Activated naive CD4-positive, alpha-beta T cell treated with anti-CD3 and anti-CD28 coated beads, Interleukin-2, amount 50 U/mL, for 72 hours (primary cell): ENCODE data around the gene KIF5A. TPM values are rescaled to one million over a fixed set of nuclear protein-coding genes. Genes with fewer than 3 reads are reported as not detected.
A peak's percentile ranks its signal among the peaks of the same experiment; 100 is the strongest.

ENCODE experiments used
- ATAC-seq, 2 donors: fragments of 150-1000 bp; cut with Tn5 transposase; 2 replicates each; pipeline ENCODE4 v1.10.0; 2021; ENCODE audit warnings: mild to moderate bottlenecking in 2 of 2, moderate library complexity in 2 of 2
- DNase-seq, 2 donors: peaks; one replicate each; pipeline ENCODE4 v3.0.0; 2021 to 2022; ENCODE audit warnings: low spot score in 2 of 2
- H3K27ac Mint-ChIP-seq, 2 donors: one replicate each; pipeline ENCODE4 v1.8.0; 2022; ENCODE audit warnings: mild to moderate bottlenecking in 2 of 2, mixed read lengths in 2 of 2
- H3K36me3 Mint-ChIP-seq, 2 donors: one replicate each; pipeline ENCODE4 v1.8.0; 2022; ENCODE audit warnings: mixed read lengths in 2 of 2
- H3K9me3 Mint-ChIP-seq, 2 donors: one replicate each; pipeline ENCODE4 v1.8.0; 2022; ENCODE audit warnings: mixed read lengths in 2 of 2
- total RNA-seq, 2 donors: library from RNA; stranded (reverse); gene quantifications; one replicate each; pipeline ENCODE4 v1.2.3, GENCODE V29; 2022

Gene KIF5A
- total RNA-seq, 2 donors from 2014 or later: 0.75 to 3.4 TPM

DNA sequence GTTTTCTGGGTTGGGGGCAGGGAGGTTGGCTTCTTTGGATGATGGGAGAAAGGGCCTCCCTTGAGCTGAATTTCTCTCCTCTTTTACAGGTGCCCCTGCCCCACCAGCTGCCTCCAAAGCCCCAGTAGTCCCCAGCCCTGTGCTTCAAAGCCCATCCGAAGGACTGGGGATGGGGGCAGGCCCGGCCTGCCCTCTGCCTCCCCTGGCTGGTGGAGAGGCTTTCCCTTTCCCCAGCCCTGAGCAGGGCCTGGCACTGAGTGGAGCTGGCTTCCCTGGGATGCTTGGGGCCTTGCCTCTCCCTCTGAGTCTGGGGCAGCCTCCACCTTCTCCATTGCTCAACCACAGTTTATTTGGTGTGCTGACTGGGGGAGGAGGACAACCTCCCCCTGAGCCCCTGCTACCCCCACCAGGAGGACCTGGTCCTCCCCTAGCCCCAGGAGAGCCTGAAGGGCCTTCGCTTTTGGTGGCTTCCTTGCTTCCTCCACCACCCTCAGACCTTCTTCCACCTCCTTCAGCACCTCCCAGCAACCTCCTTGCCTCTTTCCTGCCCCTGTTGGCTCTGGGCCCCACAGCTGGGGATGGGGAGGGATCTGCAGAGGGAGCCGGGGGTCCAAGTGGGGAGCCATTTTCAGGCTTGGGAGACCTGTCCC lies 23.2 kb upstream of the KIF5A start:
- Mint-ChIP-seq H3K36me3 (peaks cover 0 to 10% of the 10 kb centered on the region in 2 donors), H3K9me3 (no peaks in the 10 kb centered on the region), H3K27ac (peak overlapping the region; percentile 49 to 55)
- ATAC-seq: no peak
- no peak for DNase-seq

- ATAC-seq (no peak), DNase-seq (no peak)
- H3K9me3 Mint-ChIP-seq: no peaks in the 10 kb centered on the region
- peak overlapping the region; percentile 21 to 60 for H3K27ac Mint-ChIP-seq
- H3K36me3 Mint-ChIP-seq: peaks cover 0 to 10% of the 10 kb centered on the region in 2 donors
Measured at GRCh38 chr12:57527184-57527583, 22.7 kb upstream of the KIF5A start.

DNA sequence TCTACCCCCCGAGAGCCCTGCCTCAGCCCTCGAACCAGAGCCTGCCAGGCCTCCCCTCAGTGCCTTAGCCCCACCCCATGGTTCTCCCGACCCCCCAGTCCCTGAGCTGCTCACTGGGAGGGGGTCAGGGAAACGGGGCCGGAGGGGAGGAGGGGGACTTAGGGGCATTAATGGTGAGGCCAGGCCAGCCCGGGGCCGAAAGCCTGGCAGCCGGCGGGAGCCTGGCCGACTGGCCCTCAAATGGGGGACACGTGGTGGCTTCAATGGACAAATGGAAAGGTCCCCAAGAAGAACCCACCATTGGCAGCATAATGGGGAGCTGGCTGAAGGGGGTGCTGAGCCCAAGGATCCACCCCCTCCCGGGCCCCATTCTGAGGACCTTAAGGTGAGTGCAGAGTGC lies 21.7 kb upstream of the KIF5A start:
- DNase-seq (no peak), ATAC-seq (no peak)
- Mint-ChIP-seq H3K36me3 (peaks cover 3 to 10% of the 10 kb centered on the region in 2 donors), H3K27ac (no peak overlapping the region), H3K9me3 (no peaks in the 10 kb centered on the region)

- Mint-ChIP-seq H3K27ac (no peak overlapping the region), H3K9me3 (no peaks in the 10 kb centered on the region), H3K36me3 (peaks cover 6 to 10% of the 10 kb centered on the region in 2 donors)
Measured at GRCh38 chr12:57528831-57529555, 20.9 kb upstream of the KIF5A start.

GRCh38 chr12:57529831-57530230 lies 20.0 kb upstream of the KIF5A start:
- ATAC-seq (no peak), DNase-seq (no peak)
- peaks cover 6 to 11% of the 10 kb centered on the region in 2 donors for H3K36me3 Mint-ChIP-seq
- no peaks in the 10 kb centered on the region for H3K9me3 Mint-ChIP-seq
- H3K27ac Mint-ChIP-seq: peak overlapping the region; percentile 55 to 69

More at GRCh38 chr12:57528831-57529555, 20.9 kb upstream of the KIF5A start:
- DNase-seq: no peak
- no peak for ATAC-seq

- Mint-ChIP-seq H3K27ac (peak overlapping the region; percentile 55 to 69), H3K9me3 (no peaks in the 10 kb centered on the region), H3K36me3 (peaks cover 6 to 16% of the 10 kb centered on the region in 2 donors)
- DNase-seq: no peak
- ATAC-seq: peak in 1 of 2 donors; percentile 44
Measured at GRCh38 chr12:57530396-57531142, 19.3 kb upstream of the KIF5A start.

GRCh38 chr12:57531836-57532235 lies 18.0 kb upstream of the KIF5A start:
- ATAC-seq (no peak), DNase-seq (no peak)
- H3K9me3 Mint-ChIP-seq: no peaks in the 10 kb centered on the region
- H3K27ac Mint-ChIP-seq: peak overlapping the region in 1 of 2 donors; percentile 13
- peaks cover 6 to 16% of the 10 kb centered on the region in 2 donors for H3K36me3 Mint-ChIP-seq

DNA sequence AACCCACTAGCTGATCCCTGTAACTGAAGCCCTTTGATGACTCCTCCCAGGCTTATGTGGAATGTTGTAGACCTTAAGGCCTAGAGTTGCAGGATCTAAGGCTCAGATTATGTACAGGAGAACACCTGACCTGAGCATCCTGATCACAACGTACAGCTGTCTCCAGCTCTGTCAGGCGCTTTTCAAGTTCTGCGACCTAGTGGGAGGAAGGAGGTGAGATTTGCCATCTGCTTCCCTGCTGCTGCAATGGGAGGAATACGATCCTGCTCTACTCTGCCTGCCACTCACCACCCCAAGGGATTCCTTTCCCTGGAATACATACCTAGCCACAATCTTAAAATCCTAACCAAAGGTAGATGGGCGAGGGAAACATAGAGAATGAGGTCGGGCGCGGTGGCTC lies 16.7 kb upstream of the KIF5A start:
- Mint-ChIP-seq H3K27ac (peak overlapping the region; percentile 46 to 76), H3K36me3 (peaks cover 6 to 16% of the 10 kb centered on the region in 2 donors), H3K9me3 (no peaks in the 10 kb centered on the region)
- ATAC-seq: no peak
- DNase-seq: no peak

GRCh38 chr12:57534250-57534649 lies 15.6 kb upstream of the KIF5A start:
- Mint-ChIP-seq H3K27ac (no peak overlapping the region), H3K9me3 (no peaks in the 10 kb centered on the region), H3K36me3 (peaks cover 6 to 16% of the 10 kb centered on the region in 2 donors)
- ATAC-seq (no peak), DNase-seq (no peak)

DNA sequence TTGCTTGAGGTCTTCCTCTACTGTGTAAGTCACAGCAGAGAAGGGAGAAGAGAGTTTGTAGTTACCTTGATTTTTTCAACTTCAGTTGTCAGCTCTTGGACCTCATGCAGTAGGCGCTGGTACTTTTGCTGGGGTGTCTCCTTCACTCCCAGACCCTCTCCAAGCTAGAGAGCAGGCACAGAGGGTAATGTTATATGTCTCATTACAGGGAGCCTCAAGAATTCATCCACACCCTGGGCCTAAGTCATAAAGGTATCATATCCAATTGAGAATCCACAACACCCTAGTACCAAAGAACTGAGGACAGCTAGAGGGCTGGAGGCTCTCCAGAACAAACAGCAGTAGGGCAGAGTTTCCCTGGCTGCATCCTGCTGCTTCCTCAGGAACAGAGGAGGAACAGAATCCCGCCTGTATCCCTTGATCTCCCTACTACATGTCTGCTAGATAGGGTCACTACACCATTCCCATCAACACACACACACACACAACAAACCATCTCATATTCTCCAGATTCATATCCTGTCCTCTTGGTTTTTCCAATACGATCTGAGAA lies 14.8 kb upstream of the KIF5A start:
- Mint-ChIP-seq H3K27ac (peak overlapping the region in 1 of 2 donors; percentile 46), H3K36me3 (peaks cover 6 to 8% of the 10 kb centered on the region in 2 donors), H3K9me3 (no peaks in the 10 kb centered on the region)
- no peak for DNase-seq
- no peak for ATAC-seq

DNA sequence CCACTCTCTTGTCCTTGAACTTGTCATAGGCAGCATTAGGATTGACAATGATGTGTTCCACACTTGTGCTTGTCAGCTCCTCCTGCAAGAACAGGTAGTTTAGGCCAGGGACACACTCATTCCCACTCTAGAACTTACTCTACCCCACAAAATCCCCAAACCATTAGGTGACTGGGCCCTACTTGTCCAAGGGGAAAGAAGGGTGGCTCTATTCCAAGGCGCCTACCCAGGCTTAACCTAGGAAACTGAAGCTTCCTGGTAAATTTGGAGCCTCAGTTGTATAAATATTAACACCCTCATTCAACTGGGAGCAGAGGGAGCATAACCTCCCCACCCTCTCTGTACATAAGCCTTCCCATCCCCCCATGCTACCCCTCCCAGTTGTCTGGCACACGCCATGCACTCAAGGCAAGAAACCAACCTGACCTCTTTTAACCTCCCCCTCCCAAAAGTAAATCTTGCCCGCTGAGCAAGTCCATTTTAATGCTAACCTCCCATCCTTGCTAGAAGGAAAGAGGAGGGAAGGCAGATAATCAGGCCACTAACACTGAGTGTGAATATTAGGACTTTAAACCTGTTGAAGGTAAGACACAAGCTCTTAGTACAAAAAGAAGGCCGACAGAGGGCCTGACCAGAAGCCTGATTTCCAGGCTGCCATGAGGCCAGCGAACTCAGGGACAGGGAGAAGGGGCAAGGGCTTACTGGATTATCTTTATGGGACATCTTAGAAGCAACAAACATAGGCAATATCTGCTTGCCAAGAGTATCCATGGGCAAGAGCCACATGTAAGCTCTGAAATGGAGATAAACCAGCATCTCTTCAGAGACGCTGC lies 13.9 kb upstream of the KIF5A start:
- Mint-ChIP-seq H3K27ac (peak overlapping the region in 1 of 2 donors; percentile 46), H3K9me3 (no peaks in the 10 kb centered on the region), H3K36me3 (peaks cover 6% of the 10 kb centered on the region in 2 donors)
- DNase-seq (no peak), ATAC-seq (no peak)

DNA sequence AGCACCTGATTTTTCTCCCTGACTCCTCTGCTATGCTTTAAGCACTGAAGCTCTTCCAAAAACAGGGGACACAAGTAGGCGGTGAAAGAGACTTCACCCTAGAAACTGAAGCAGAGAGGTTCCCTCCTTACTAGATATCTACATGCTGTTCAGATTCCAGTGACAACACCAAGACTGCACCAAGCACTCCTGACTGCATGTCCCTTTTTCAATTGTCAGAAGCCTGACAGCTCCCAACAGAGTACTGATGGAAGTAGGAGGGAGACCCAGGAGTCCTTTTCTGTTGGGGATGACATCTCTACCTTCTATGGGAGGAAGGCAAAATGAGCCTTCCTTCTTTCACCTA lies 13.3 kb upstream of the KIF5A start:
- no peak for ATAC-seq
- Mint-ChIP-seq H3K36me3 (peaks cover 6% of the 10 kb centered on the region in 2 donors), H3K9me3 (no peaks in the 10 kb centered on the region)

DNA sequence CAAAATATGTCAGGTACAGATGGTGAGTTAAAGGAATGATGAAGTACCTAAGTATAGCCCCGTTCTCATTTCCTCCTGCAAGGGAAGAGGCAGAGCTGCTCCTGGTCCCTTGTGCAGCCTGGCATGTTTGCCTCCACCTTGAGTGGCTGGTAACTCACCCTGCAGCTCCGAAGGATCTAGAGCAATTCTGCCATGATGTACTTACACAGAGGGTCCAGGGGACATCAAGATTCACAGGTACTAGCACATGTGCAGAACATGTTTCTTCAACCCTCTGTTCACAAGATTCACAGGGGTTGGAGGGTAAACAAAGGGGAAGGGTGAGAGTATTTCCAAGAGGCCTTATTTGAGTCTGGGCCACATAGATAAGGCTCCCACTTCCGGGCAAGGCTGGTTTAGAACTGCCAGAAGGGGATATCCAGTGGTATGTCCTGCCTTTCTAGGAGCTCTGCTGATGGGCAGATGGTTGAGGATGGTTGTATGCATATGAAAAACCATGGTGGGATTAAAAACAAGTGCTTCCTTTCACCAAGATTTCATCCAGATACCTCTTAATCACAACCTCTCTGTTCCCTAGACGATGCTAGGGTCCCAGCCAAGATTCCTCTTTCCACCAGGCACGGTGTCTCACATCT lies 10.6 kb upstream of the KIF5A start:
- ATAC-seq (peak in 1 of 2 donors; percentile 24), DNase-seq (no peak)
- Mint-ChIP-seq H3K9me3 (no peaks in the 10 kb centered on the region), H3K27ac (no peak overlapping the region), H3K36me3 (peaks cover 0 to 6% of the 10 kb centered on the region in 2 donors)

More for the DNA sequence above, 13.3 kb upstream of the KIF5A start:
- H3K27ac Mint-ChIP-seq: peak overlapping the region in 1 of 2 donors; percentile 50
- no peak for DNase-seq

GRCh38 chr12:57541001-57541400 lies 8.8 kb upstream of the KIF5A start:
- Mint-ChIP-seq H3K27ac (no peak overlapping the region), H3K36me3 (peaks cover 3 to 4% of the 10 kb centered on the region in 2 donors), H3K9me3 (no peaks in the 10 kb centered on the region)
- DNase-seq (no peak), ATAC-seq (no peak)

- peaks cover 10 to 11% of the 10 kb centered on the region in 2 donors for H3K36me3 Mint-ChIP-seq
- no peaks in the 10 kb centered on the region for H3K9me3 Mint-ChIP-seq
- DNase-seq (no peak), ATAC-seq (no peak)
- no peak overlapping the region for H3K27ac Mint-ChIP-seq
Measured at GRCh38 chr12:57541717-57542116, 8.1 kb upstream of the KIF5A start.

- DNase-seq (no peak), ATAC-seq (no peak)
- peaks cover 11 to 17% of the 10 kb centered on the region in 2 donors for H3K36me3 Mint-ChIP-seq
- H3K27ac Mint-ChIP-seq: no peak overlapping the region
- H3K9me3 Mint-ChIP-seq: no peaks in the 10 kb centered on the region
Measured at GRCh38 chr12:57543581-57543980, 6.3 kb upstream of the KIF5A start.
